Hepatocyte (in vitro differentiated cells): ENCODE data around the gene TM4SF1. TPM values are rescaled to one million over a fixed set of nuclear protein-coding genes. Genes with fewer than 3 reads are reported as not detected.
A peak's percentile ranks its signal among the peaks of the same experiment; 100 is the strongest.

ENCODE experiments used
- DNase-seq: peaks from one replicate; pipeline ENCODE4 v3.0.0-alpha.2; 2016; ENCODE audit warnings: low spot score
- H2AFZ ChIP-seq: fragments of 200-600 bp; sonication (generic); 2 replicates; pipeline ENCODE4 v1.6.0; 2016; ENCODE audit warnings: antibody characterized with exemption, mild to moderate bottlenecking
- H3K27ac ChIP-seq: fragments of 200-600 bp; sonication (generic); 2 replicates; pipeline ENCODE4 v1.5.1; 2016; ENCODE audit warnings: mild to moderate bottlenecking
- H3K27me3 ChIP-seq: fragments of 200-600 bp; sonication (generic); 2 replicates; pipeline ENCODE4 v1.6.1; 2016
- H3K36me3 ChIP-seq: fragments of 200-600 bp; sonication (generic); replicated peaks from 2 replicates; pipeline ENCODE4 v1.5.1; 2016; ENCODE audit warnings: low read depth; ENCODE audit not compliant: insufficient read depth
- H3K4me1 ChIP-seq: fragments of 200-600 bp; sonication (generic); 2 replicates; pipeline ENCODE4 v1.5.1; 2016; ENCODE audit warnings: mild to moderate bottlenecking, moderate library complexity; ENCODE audit not compliant: insufficient read depth
- H3K4me2 ChIP-seq: fragments of 200-600 bp; sonication (generic); 2 replicates; pipeline ENCODE4 v1.6.0; 2016
- H3K4me3 ChIP-seq: fragments of 200-600 bp; sonication (generic); 2 replicates; pipeline ENCODE4 v1.5.1; 2016; ENCODE audit warnings: mild to moderate bottlenecking
- H3K79me2 ChIP-seq: fragments of 200-600 bp; sonication (generic); 2 replicates; pipeline ENCODE4 v1.6.0; 2017; ENCODE audit warnings: mild to moderate bottlenecking
- H3K9me2 ChIP-seq: fragments of 200-600 bp; sonication (generic); replicated peaks from 2 replicates; pipeline ENCODE4 v1.6.0; 2017; ENCODE audit warnings: mild to moderate bottlenecking; ENCODE audit not compliant: insufficient read depth
- H3K9me3 ChIP-seq: fragments of 200-600 bp; sonication (generic); 2 replicates; pipeline ENCODE4 v1.5.1; 2016; ENCODE audit warnings: low read depth, mild to moderate bottlenecking
- H4K20me1 ChIP-seq: fragments of 200-600 bp; sonication (generic); 2 replicates; pipeline ENCODE4 v1.6.0; 2016; ENCODE audit warnings: mild to moderate bottlenecking; ENCODE audit not compliant: insufficient read depth, poor library complexity, severe bottlenecking
- CTCF ChIP-seq: fragments of 200-600 bp; sonication (generic); IDR thresholded peaks from 2 replicates; pipeline ENCODE4 v1.5.1; 2016; ENCODE audit warnings: antibody characterized with exemption, mild to moderate bottlenecking; ENCODE audit not compliant: poor library complexity
- EZH2 ChIP-seq: fragments of 200-600 bp; sonication (generic); IDR thresholded peaks from 2 replicates; pipeline ENCODE4 v1.6.1; 2016; ENCODE audit warnings: antibody characterized with exemption, mild to moderate bottlenecking, borderline replicate concordance
- EZH2phosphoT487 ChIP-seq: fragments of 200-600 bp; sonication (generic); IDR thresholded peaks from one replicate; pipeline ENCODE4 v1.6.1; 2018; ENCODE audit warnings: antibody characterized with exemption, mild to moderate bottlenecking, low read depth, moderate library complexity; ENCODE audit not compliant: unreplicated experiment, severe bottlenecking
- WGBS: methylation state at CpG from one replicate; pipeline ENCODE4 v1.1.6; 2016; ENCODE audit warnings: low lambda C conversion rate; ENCODE audit errors: missing lambda C conversion rate; 5-methylcytosine and 5-hydroxymethylcytosine counted together
- polyA plus RNA-seq: library from polyadenylated mRNA; unstranded; fragments of >200 nt; fragmentation: Nextera tagmentation; extraction: Ambion mirVana; gene quantifications from 2 replicates; pipeline ENCODE4 v1.2.1, GENCODE V29; 2016
- total RNA-seq: library from RNA; depleted of rRNA; stranded (reverse); fragments of >200 nt; gene quantifications from 2 replicates; pipeline ENCODE4 v1.2.3, GENCODE V29; 2014

Gene TM4SF1
- total and polyA plus RNA-seq, 2 experiments from 2014 or later: 166 to 179 TPM

- peaks cover 51% of the 10 kb centered on the region for H3K4me1 ChIP-seq
- H3K79me2 ChIP-seq: no peaks in the 10 kb centered on the region
- H3K27me3 ChIP-seq: no peaks in the 10 kb centered on the region
- H3K36me3 ChIP-seq: no peaks in the 10 kb centered on the region
- H3K4me3 ChIP-seq: no peak overlapping the region
- H3K9me3 ChIP-seq: no peaks in the 10 kb centered on the region
- DNase-seq: no peak
- 94% methylated on average over 6 of the region's 6 CpGs for WGBS
- TF ChIP-seq EZH2phosphoT487 (no peak), EZH2 (no peak), CTCF (no peak)
- peak overlapping the region; percentile 90 for H3K27ac ChIP-seq
- no peaks in the 10 kb centered on the region for H4K20me1 ChIP-seq
- no peak overlapping the region for H3K4me2 ChIP-seq
- no peak overlapping the region for H2AFZ ChIP-seq
- H3K9me2 ChIP-seq: no peaks in the 10 kb centered on the region
These were observed 9.2 kb downstream of the TM4SF1 start for GRCh38 chr3:149368201-149368673.

- peaks cover 51% of the 10 kb centered on the region for H3K4me1 ChIP-seq
- WGBS: 67% methylated on average over 3 of the region's 3 CpGs
- peak; percentile 80 for DNase-seq
These were observed 10.3 kb downstream of the TM4SF1 start for GRCh38 chr3:149366941-149367840.

GRCh38 chr3:149366031-149366430 is 11.4 kb downstream of the TM4SF1 start:
- no peaks in the 10 kb centered on the region for H3K9me3 ChIP-seq
- 83% methylated on average over 2 of the region's 2 CpGs for WGBS
- no peaks in the 10 kb centered on the region for H3K9me2 ChIP-seq
- no peak for DNase-seq
- H3K36me3 ChIP-seq: no peaks in the 10 kb centered on the region
- no peaks in the 10 kb centered on the region for H4K20me1 ChIP-seq
- no peak overlapping the region for H3K4me2 ChIP-seq
- TF ChIP-seq CTCF (no peak), EZH2phosphoT487 (no peak), EZH2 (no peak)
- H3K27ac ChIP-seq: peak overlapping the region; percentile 90
- no peak overlapping the region for H2AFZ ChIP-seq
- no peaks in the 10 kb centered on the region for H3K79me2 ChIP-seq
- H3K4me1 ChIP-seq: peaks cover 40% of the 10 kb centered on the region
- H3K4me3 ChIP-seq: no peak overlapping the region
- H3K27me3 ChIP-seq: no peaks in the 10 kb centered on the region

More at GRCh38 chr3:149366941-149367840, 10.3 kb downstream of the TM4SF1 start:
- no peaks in the 10 kb centered on the region for H3K36me3 ChIP-seq
- H3K27ac ChIP-seq: peak overlapping the region; percentile 90
- no peak overlapping the region for H3K4me2 ChIP-seq
- no peaks in the 10 kb centered on the region for H3K27me3 ChIP-seq
- H3K9me3 ChIP-seq: no peaks in the 10 kb centered on the region
- no peaks in the 10 kb centered on the region for H3K9me2 ChIP-seq
- H2AFZ ChIP-seq: no peak overlapping the region
- no peaks in the 10 kb centered on the region for H3K79me2 ChIP-seq
- H4K20me1 ChIP-seq: no peaks in the 10 kb centered on the region
- TF ChIP-seq EZH2 (no peak), EZH2phosphoT487 (no peak), CTCF (no peak)
- no peak overlapping the region for H3K4me3 ChIP-seq
